ENCODE measurements around the gene UHRF1.

UHRF1 gene

DNA sequence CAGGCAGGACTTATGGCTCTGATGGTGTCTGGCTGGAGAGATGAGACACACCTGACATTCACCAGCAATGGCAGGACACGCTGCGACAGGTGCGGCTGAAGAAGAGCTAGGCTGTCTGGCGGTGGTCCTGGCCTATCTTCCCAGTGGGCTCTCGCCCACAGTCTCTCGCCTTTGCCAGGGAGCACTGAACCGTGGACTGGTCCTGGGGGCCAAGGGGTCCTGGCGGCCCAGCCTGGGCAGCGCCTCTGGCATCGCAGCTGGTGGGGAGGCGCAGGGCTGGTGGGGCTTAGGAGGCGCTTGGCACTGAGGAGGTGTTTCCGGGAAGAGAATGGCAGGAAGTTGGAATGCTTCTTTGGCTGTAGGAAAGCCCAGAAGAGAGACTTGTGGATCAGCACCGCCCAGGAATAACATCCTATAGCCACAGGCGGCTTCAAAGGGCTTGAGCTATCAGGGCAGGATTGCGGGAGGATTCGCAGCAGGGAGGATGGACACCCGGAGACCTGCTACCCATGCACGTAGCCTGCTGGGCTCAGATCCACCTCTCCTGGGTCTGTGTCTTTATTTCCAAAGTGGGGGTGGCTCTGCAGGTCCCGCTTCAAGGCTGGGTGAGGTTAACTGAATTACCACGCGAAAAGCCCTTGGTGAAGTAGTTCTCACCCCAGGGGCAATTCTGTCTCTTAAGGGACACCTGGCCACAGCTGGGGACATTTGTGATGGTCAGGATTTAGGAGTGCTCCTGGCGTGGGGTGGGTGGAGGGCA, 74.2 kb downstream of the UHRF1 start:
- TF ChIP-seq, protein P1, sequence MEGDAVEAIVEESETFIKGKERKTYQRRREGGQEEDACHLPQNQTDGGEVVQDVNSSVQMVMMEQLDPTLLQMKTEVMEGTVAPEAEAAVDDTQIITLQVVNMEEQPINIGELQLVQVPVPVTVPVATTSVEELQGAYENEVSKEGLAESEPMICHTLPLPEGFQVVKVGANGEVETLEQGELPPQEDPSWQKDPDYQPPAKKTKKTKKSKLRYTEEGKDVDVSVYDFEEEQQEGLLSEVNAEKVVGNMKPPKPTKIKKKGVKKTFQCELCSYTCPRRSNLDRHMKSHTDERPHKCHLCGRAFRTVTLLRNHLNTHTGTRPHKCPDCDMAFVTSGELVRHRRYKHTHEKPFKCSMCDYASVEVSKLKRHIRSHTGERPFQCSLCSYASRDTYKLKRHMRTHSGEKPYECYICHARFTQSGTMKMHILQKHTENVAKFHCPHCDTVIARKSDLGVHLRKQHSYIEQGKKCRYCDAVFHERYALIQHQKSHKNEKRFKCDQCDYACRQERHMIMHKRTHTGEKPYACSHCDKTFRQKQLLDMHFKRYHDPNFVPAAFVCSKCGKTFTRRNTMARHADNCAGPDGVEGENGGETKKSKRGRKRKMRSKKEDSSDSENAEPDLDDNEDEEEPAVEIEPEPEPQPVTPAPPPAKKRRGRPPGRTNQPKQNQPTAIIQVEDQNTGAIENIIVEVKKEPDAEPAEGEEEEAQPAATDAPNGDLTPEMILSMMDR (IDR thresholded peaks at IDR 0.05; ENCODE audit: insufficient read depth, low read length, missing control alignments) = no peak
- no peak overlapping the region for H3K4me3 ChIP-seq (ENCODE audit: low read depth, low read length)
- DNase-seq (ENCODE audit: low read depth, low spot score) = no peak
- POLR2A ChIA-PET = no interaction called here
- CTCF ChIA-PET = interaction anchor here (1.2 to 1.9 kb wide), 2 partner anchors 18 to 48 kb away, joined by 4 to 7 read pairs; no protein-coding TSS in a partner anchor

DNA sequence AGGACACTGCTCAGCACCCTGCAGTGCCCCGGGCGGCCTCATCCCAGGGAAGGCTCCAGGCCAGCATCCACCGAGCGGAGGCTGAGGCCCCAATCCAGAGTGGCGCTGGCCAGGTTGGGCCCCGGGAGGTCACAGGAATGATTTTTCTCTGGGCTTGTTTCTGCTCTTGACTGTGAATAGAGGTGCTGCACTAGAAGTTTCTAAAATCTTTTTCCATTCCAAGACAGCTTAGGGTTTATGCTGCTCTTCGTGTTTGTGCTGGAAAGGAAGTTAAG, 74.7 kb downstream of the UHRF1 start:
- DNase-seq (ENCODE audit: low read depth, low spot score) = no peak
- ChIA-PET CTCF (interaction anchor here (1.2 to 1.9 kb wide), 2 partner anchors 17 to 47 kb away, joined by 4 to 7 read pairs; no protein-coding TSS in a partner anchor), POLR2A (no interaction called here)
- H3K4me3 ChIP-seq (ENCODE audit: low read depth, low read length) = no peak overlapping the region
- TF ChIP-seq, protein P1 (IDR thresholded peaks at IDR 0.05; ENCODE audit: insufficient read depth, low read length, missing control alignments) = no peak

DNA sequence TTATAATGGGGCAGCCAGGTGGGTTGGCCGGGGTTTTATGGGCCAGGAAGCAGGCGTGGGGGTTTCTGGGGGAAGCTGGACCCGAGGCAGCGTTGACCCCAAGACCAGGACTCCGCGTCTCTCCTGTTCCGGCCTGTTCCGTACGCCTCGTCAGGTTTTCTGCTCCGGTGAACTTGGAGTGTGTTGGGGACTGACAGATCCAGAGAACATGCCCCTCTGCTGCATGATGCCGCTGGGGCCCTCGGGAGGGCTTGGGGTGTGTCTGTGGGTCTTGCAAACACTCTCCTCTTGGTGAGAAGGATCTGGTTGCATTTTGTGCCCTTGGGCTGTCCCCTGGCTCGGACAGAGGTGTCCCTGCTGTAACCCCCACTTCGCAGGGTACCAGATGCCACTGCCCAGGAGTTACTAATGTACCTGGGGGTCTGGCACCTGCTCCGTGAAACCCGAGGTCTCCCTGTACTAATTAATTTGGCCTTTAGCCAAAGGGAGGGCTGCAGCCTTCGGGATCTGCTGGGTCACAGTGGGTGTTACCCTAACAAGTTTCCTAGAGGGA, 75.2 kb downstream of the UHRF1 start:
- CTCF ChIA-PET = interaction anchor here (1.2 to 1.9 kb wide), 2 partner anchors 17 to 47 kb away, joined by 4 to 7 read pairs; no protein-coding TSS in a partner anchor
- POLR2A ChIA-PET = no interaction called here
- H3K4me3 ChIP-seq (ENCODE audit: low read depth, low read length) = no peak overlapping the region
- no peak for DNase-seq (ENCODE audit: low read depth, low spot score)
- TF ChIP-seq, protein P1 (IDR thresholded peaks at IDR 0.05; ENCODE audit: insufficient read depth, low read length, missing control alignments) = no peak

DNA sequence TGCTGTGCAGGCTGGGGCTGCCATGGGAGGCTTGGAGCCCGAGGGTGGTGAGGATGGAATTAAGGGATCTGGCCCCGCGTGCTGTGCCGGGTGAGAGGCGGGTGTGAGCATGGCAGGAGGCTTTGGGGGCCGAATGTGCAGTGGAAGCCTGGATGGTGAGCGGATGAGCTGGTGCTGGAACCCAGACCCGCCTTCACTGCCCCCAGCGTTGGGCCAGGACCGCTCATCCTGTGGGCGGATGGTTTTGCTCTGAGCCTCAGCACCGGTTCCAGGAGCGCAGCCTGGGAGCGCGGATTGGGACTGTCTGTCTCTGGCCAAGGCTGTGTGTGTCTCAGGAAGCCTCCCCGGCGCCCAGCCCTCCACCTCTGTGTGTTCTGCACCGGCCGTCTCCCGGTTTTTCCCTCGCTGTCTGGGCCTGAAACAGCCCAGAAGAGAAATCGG, 76.3 kb downstream of the UHRF1 start:
- ChIA-PET POLR2A (no interaction called here), CTCF (interaction anchor here (0.6 to 5.7 kb wide), 2 partner anchors 16 to 27 kb away, joined by 3 to 32 read pairs; no protein-coding TSS in a partner anchor)
- no peak for DNase-seq (ENCODE audit: low read depth, low spot score)
- TF ChIP-seq, protein P1 (IDR thresholded peaks at IDR 0.05; ENCODE audit: insufficient read depth, low read length, missing control alignments) = no peak
- no peak overlapping the region for H3K4me3 ChIP-seq (ENCODE audit: low read depth, low read length)

DNA sequence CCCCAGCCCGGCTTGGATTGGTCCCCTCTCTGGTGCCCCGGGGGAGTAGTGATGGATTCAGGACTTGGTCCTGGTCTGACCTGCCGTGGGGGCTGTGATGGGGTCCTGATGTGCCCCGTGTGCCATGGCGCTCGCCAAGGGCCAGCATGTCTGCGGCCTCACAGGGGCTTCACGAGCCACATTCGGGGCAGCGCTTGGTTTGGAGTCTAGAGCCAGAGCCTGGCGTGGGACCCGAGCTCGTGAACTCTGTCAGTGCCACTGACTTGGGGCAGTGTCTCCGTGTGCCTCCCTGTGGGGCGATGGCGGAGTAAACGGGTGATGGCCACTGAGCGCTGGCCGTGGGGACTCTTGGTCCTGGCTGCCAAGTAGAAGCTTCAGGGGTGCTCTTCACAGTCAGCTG, 76.8 kb downstream of the UHRF1 start:
- H3K4me3 ChIP-seq (ENCODE audit: low read depth, low read length) = no peak overlapping the region
- no peak for DNase-seq (ENCODE audit: low read depth, low spot score)
- ChIA-PET POLR2A (no interaction called here), CTCF (interaction anchor here (5.7 kb wide), 1 partner anchor 15 kb away, joined by 32 read pairs; no protein-coding TSS in a partner anchor)
- TF ChIP-seq, protein P1 (IDR thresholded peaks at IDR 0.05; ENCODE audit: insufficient read depth, low read length, missing control alignments) = no peak

DNA sequence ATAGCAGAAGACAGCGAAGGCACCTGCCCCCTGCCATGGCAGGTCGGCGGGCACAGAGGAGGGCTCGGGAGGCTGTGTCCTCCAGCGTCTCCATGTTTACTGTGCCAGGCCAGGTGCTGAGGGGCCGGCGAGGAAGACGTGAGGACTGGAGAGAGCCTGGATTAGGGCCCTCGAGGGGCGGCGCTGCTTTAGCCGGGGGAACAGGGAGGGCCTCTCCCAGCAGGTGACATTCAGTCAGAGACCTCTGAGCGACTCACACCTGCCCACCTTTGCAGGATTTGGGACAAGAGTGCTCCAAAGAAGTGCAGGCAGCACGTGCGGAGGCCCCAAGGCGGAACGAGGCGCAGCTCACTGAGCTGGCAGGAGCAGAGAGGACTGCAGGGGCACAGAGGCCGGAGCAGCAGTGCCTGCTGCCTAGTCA, 77.2 kb downstream of the UHRF1 start:
- ChIA-PET POLR2A (no interaction called here), CTCF (interaction anchor here (1.4 to 5.7 kb wide), 2 partner anchors 15 to 176 kb away, joined by 5 to 32 read pairs; no protein-coding TSS in a partner anchor)
- TF ChIP-seq, protein P1 (IDR thresholded peaks at IDR 0.05; ENCODE audit: insufficient read depth, low read length, missing control alignments) = no peak
- DNase-seq (ENCODE audit: low read depth, low spot score) = no peak
- no peak overlapping the region for H3K4me3 ChIP-seq (ENCODE audit: low read depth, low read length)

All from AG04449 (cell line).